ENCODE results near the gene ANKFN1. TPM values are rescaled to one million over a fixed set of nuclear protein-coding genes. Genes with fewer than 3 reads are reported as not detected.
"Not testable (repeated sequence)": the region's sequence is repeated elsewhere in the genome, so short reads cannot be mapped to it uniquely, and the experiment has no call there.

Gene ANKFN1
- total and polyA plus RNA-seq, 10 of the 15 experiments (the other 5 are each of a cell fraction or from before 2014, with no cell fraction given): 0.19 TPM; not detected in 9

DNA sequence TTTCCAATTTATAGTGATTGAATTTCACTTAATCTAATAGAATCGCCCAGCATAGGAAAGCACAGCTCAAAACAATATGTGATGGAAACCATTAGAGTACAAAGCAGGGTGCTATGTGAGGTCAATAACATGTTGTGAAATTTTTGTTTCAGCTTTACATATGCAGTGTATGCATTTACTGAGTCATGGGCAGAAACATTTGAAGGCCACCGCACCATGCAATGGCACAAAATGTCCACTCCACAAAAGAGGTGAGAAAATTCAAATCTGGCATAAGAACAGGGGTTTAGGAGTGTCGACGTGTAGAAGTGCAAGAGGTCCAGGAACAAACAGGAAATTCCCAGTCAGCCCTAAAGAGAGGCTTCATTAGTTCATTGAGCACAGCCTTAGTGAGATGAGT, 131.2 kb downstream of the ANKFN1 start (continued):
- no peak for TF ChIP-seq EZH2 (IDR thresholded peaks at IDR 0.05; ENCODE audit: borderline replicate concordance, control insufficient read depth, low read depth, low read length)
- no peak for TF ChIP-seq ESRRA (IDR thresholded peaks at IDR 0.05; ENCODE audit: low read length)
- TF ChIP-seq MXI1 (IDR thresholded peaks at IDR 0.05; ENCODE audit: low read depth, low read length): no peak
- TF ChIP-seq TBL1XR1 (IDR thresholded peaks at IDR 0.05; ENCODE audit: low read depth, low read length): no peak
- TF ChIP-seq RFX5 (IDR thresholded peaks at IDR 0.05; ENCODE audit: low read depth, low read length): no peak
- TF ChIP-seq, protein P1, sequence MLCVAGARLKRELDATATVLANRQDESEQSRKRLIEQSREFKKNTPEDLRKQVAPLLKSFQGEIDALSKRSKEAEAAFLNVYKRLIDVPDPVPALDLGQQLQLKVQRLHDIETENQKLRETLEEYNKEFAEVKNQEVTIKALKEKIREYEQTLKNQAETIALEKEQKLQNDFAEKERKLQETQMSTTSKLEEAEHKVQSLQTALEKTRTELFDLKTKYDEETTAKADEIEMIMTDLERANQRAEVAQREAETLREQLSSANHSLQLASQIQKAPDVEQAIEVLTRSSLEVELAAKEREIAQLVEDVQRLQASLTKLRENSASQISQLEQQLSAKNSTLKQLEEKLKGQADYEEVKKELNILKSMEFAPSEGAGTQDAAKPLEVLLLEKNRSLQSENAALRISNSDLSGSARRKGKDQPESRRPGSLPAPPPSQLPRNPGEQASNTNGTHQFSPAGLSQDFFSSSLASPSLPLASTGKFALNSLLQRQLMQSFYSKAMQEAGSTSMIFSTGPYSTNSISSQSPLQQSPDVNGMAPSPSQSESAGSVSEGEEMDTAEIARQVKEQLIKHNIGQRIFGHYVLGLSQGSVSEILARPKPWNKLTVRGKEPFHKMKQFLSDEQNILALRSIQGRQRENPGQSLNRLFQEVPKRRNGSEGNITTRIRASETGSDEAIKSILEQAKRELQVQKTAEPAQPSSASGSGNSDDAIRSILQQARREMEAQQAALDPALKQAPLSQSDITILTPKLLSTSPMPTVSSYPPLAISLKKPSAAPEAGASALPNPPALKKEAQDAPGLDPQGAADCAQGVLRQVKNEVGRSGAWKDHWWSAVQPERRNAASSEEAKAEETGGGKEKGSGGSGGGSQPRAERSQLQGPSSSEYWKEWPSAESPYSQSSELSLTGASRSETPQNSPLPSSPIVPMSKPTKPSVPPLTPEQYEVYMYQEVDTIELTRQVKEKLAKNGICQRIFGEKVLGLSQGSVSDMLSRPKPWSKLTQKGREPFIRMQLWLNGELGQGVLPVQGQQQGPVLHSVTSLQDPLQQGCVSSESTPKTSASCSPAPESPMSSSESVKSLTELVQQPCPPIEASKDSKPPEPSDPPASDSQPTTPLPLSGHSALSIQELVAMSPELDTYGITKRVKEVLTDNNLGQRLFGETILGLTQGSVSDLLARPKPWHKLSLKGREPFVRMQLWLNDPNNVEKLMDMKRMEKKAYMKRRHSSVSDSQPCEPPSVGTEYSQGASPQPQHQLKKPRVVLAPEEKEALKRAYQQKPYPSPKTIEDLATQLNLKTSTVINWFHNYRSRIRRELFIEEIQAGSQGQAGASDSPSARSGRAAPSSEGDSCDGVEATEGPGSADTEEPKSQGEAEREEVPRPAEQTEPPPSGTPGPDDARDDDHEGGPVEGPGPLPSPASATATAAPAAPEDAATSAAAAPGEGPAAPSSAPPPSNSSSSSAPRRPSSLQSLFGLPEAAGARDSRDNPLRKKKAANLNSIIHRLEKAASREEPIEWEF (IDR thresholded peaks at IDR 0.05; ENCODE audit: insufficient replicate concordance, low read depth, low read length): no peak
- TF ChIP-seq SUZ12 (IDR thresholded peaks at IDR 0.05; ENCODE audit: unreplicated experiment): no peak

DNA sequence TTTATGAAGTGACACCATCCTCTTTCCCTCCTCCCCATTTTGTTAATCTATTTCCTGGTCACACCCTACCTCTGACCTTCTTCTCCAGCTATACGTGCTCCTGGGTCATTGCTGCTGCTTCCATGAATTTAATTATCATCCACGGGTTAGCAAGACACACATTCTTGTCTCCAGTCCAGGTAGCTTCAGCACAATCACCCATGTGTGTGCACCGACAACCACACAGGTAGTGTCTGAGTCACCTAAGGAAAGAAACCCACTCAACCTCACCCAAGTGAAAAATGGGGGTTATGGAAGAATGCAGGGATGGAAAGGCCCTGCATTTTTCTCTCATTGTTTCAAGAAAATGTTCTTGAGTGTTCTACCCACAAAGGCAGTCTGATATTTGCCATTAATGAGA, 135.5 kb downstream of the ANKFN1 start:
- intact Hi-C loops (cut with micrococcal nuclease; ENCODE audit: unreplicated experiment); POLR2A ChIA-PET; ATAC-seq; H3K79me2 ChIP-seq (ENCODE audit: control insufficient read depth, insufficient read depth, low read length); H3K27me3 ChIP-seq (replicated peaks in 1 of 2; ENCODE audit: control insufficient read depth in 2 of 2, insufficient read depth in 2 of 2, low read length in 1 of 2); H3K27ac ChIP-seq (ENCODE audit: control insufficient read depth, insufficient read depth); H2AFZ ChIP-seq (ENCODE audit: control insufficient read depth, low read depth, low read length); CTCF ChIA-PET; H3K9me3 ChIP-seq (replicated peaks; ENCODE audit: control insufficient read depth, insufficient read depth, low read length); H3K36me3 ChIP-seq (ENCODE audit: control insufficient read depth in 2 of 2, insufficient read depth in 2 of 2, low read length in 1 of 2); H3K4me1 ChIP-seq (ENCODE audit: control insufficient read depth, insufficient read depth, low read length); H3K9ac ChIP-seq (ENCODE audit: control insufficient read depth, insufficient read depth, low read length); BruUV-seq (replicated peaks); FAIRE-seq; H4K20me1 ChIP-seq (ENCODE audit: control insufficient read depth, insufficient read depth); DNase-seq (ENCODE audit: low read depth, low spot score); in situ Hi-C loops (cut with MboI); SMC1A ChIA-PET (ENCODE audit: uncharacterized antibody, unreplicated experiment); H3K4me3 ChIP-seq; H3K4me2 ChIP-seq (ENCODE audit: control insufficient read depth, insufficient read depth); RAD21 ChIA-PET (ENCODE audit: unreplicated experiment): not testable (repeated sequence)
- WGBS (ENCODE audit: insufficient coverage, insufficient replicate concordance, low lambda C conversion rate, missing lambda C conversion rate): 54% methylated on average over 3 of the region's 3 CpGs
